GM21737 (cell line): Measurements from ENCODE around the gene ABTB2.

ENCODE experiments used
- ATAC-seq: cut with Tn5 transposase; IDR thresholded peaks from one replicate; pipeline ENCODE4 v1.9.1; 2021; ENCODE audit warnings: mild to moderate bottlenecking, moderate library complexity; ENCODE audit not compliant: unreplicated experiment

ABTB2 gene

GRCh38 chr11:34317666-34318065 lies 40.1 kb downstream of the ABTB2 start:
- ATAC-seq: no peak

DNA sequence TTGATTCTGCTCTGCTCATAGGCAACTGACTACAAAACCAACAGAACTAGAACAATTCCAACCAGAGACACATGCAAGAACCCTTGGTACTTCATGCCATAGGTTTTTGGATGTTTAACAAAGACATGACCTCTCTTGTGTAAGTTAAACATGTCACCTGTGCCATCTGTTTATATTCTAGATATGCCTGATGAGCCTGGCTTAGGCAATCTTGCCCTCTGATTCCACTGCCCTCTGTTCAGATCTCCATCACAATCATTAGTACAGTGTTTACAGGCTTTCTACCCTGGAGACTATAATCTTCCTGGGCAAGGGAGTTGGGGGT lies 40.8 kb downstream of the ABTB2 start:
- no peak for ATAC-seq

DNA sequence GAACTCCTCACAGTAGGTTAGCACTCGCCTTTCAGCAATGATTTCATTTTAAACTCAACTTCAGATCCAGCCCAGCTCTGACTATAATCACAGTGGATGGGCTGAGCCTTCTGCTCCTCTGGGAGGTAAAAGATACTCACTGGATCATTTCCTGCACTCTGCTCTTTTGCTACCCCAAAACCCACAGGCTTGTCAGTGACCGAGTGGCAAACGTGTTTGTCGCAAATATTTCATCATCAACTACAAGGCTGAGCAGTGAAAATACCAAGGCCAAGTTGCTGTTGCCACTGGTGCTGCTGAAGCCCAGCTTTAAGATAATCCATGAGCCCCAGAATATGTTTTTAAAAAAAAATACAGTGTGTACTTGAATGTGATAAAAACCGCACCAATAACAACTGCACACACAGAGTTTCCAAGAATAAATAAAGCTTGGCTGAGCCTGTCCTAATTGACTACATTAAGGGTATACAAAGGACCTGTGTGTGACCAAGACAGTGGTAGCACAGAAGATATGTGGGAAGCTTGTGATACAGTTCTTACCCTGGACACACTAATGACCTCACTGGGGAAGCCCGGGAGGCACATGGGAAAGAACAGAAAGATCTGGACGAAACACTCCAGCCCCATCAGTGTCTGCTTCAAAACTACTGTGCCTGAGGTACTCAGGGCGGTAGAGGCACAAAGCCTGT lies 41.3 kb downstream of the ABTB2 start:
- ATAC-seq: no peak

- ATAC-seq: no peak
Measured at GRCh38 chr11:34315394-34315793, 42.4 kb downstream of the ABTB2 start.

GRCh38 chr11:34314936-34315335 lies 42.9 kb downstream of the ABTB2 start:
- no peak for ATAC-seq

DNA sequence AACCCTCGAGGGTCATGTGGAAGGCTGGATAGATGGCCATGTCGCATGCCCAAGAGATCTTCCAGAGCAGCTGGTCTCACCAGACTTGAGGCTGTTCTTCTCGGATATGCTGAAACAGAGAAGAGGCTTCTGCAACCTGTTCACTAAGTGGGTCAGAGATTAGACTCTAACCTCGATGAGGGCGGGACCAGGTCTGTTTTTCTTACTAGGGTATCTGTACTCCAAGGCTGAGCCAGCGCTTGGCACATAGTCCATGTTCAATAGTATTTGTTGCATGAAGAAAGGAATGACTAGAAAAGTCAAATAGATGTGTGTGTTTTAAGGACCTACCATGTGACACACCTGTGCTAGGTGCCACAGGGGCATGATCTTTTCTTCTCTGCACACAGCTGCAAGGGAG lies 43.6 kb downstream of the ABTB2 start:
- no peak for ATAC-seq

GRCh38 chr11:34313099-34313517 lies 44.7 kb downstream of the ABTB2 start:
- peak; percentile 75 for ATAC-seq

DNA sequence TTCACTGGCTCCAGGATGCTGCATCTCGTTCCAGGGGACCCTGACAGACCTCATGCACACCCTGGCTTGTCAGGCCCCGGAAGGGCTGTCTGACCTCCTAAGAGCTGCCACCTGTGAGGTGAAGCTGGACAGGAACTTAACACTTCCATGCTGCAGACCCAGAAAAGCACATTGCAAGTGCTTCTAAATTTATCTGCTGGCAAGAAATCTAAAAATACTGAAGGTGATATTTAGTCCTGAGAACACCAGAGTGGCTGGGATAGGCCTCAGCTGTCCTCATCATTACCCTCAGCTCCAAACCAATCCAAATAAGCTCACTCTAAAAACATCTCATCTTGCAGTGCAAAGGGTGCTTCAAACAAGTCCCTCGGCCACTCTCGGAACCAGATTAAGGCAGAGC lies 46.7 kb downstream of the ABTB2 start:
- no peak for ATAC-seq

DNA sequence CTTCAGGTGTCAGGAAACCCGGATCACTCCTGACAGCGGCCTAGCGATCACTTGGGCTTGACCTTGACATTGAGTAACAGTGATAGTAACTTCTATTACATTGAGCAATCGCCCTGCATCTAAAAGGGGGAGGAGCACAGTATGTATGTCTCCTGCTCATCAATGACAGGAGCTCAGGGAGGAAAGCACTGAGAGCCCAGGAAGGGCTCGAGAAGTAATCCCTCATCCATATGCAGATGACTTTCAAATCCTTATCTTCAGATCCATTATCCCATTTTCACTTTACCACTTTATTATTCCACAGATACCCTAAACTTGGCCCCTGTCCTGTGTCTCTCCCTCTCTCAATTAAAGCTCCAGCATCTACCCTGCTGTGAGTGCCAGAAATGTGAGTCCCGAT lies 47.8 kb downstream of the ABTB2 start:
- no peak for ATAC-seq

GRCh38 chr11:34308913-34309585 lies 48.8 kb downstream of the ABTB2 start:
- ATAC-seq: no peak

GRCh38 chr11:34308049-34308912 lies 49.5 kb downstream of the ABTB2 start:
- no peak for ATAC-seq

GRCh38 chr11:34305780-34306179 lies 52.0 kb downstream of the ABTB2 start:
- ATAC-seq: no peak

- no peak for ATAC-seq
Measured at GRCh38 chr11:34305193-34305592, 52.6 kb downstream of the ABTB2 start.

DNA sequence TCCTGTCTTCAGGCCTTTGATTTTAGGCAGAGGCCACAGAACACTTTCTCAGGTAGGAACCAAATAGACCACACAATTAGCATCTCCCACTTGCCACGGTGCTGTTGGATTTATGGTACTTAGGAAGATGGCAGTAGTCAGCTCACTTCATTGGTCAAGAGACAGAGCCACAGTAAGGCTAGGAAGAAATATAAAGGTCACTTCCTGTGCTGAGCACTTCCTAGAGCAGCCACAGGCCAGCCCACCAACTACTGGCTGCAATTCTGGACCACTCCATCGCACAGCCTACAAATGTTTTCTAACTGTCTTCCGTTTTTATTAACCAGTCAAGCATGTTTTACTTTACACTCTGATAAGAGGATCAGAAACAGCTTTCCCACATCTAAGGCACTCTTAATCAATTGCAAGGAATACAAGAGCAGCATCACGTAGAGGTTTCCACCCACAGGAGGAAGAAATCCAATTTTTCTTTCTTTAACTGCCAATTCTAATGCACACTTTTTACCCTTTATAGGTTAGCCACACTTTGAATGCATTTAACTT lies 54.7 kb downstream of the ABTB2 start:
- ATAC-seq: no peak

DNA sequence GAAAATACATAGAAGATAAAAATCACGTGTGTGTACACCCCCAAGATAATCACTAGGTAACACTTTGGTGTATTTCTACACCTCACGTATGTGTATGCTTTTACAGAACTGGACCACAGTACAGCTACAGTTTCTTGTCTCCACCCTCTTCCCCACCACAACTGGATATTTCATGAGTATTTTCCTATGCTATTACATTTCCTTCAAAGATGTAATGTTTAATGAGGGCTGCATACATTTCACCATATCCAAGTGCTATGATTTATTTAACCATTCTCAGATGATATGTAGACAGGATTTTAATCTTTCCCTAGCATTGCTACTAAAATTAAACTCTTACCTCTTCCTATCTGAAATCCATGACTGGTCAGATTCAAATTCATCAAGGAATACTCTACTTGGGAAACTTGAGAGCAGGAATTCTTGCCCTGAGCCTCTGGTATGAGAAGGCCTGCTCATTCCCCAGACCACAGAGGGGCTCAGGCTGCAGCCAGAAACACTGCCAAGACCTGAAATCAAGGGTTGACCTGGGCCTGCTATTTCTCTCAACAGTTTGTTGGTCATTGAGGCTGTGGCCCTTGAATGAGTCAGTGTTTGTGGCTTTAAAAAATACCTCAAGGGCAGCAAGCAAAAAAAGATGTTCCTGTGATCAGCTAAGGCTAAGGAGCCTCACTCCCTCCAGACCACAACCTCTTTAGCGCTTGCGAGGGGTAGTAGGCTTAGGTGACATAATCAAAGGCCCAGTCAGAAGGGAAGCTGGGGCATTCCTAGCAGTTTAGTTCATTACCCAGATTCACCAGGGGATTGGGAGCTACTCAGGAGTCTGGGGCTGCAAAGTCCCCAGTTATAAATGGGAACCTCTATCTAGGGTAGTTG lies 55.5 kb downstream of the ABTB2 start:
- ATAC-seq: peak; percentile 76

DNA sequence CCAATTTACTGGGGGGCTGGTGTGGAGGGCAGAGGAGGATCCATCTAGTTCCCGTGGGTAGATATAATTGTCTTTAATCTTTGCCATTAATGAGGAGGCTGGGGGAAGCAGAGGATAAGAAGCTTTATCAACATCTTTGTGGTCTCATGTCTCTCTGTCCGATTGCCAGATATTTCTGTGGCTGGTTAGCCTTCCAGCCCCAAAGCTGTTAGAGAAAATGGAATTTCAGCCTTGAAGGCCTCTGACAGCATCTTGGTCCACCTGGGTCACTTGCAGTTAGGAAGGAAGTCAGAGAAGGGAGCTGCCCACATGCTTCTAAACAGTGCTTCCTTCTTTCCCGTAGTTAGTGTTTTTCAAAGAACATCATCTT lies 56.9 kb downstream of the ABTB2 start:
- no peak for ATAC-seq

DNA sequence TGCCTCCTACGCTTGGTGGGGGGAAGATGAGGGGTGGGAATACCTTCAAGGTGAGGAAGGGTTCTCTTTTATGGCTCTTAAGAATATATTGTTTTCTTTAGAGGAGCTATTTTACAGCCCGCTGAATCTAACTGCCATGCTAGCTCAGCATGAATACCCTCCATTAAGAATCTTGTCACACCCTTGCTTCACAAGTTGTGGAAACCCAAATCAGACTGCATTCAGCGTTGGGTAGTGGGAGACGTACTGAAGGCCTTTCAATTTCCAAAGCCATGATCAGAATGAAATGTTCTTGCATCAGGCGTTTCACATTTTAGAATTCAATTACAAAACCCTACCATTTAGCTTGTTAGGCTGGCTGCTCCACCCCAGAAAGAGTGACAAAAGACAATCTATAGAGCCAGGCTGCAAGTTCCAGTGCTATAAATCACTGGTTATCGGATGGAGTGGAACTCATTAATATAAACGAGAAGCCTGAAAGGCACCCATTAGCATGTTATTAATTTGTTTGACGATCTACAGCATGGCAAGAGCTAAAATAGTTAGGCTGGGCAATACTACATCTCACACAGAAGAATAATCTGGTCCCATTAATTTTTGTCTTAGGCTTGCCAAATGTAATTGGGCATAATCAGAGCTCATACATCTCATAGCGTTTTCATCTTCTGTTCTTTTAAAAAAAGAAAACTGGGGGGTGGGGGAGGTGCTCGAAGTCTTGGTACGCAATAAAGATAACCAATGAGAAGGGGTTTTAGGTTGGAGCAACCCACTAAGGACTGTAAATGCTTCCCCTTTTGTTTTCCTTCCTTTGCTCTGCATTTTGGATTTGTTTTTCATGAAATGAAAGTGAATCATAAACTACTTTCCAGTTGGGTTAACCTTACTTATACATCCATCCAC lies 57.5 kb downstream of the ABTB2 start:
- ATAC-seq: no peak

DNA sequence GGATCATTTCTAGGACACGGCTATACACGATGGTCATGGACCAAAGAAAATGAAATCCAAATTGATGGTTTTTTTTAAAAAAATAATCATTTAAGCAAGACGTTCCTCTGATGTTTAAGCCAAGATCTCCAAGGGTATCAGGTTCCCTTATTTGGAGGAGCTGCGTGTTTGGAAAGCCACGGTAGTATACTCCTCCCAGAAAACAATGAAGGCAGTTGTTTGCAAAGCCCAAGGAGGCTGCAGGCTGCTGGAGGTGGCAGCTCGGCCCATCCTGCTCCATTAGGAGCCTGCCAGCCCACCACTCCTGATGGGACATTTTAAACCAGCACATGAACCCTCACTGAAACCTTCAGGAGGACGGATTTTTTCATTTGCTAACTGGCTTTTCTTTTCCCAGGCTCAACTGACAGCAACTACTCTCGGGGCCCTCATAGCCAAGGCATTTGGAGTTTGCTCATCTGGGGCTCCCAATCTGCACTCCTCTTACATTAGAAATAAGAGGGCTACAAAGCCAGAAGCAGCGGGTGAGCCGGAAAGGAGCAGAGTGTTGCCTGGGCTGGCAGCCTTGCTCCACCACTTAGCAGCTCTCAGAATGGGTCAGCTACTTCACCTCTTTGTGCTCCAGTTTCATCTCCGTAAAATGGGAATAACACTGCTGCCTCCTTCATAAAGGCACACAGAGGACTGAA lies 58.4 kb downstream of the ABTB2 start:
- no peak for ATAC-seq

DNA sequence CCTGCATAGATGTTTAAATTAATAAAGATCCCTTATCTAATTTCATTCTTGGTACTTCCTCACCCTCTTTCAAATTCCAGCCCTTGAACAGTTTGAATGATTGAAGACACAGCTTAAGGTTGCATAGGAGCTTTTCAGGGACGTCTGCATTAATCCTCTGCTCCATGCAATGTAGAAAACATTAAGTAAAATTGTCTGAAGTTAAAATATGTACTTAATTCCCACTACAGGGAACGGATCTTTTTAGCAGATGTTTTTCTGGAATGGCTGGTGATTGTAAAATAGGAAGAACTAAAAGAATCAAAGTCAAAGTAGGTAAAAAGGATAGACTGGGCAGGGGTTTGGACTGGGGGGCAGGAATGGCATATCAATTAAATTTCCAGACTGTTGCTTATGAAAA lies 58.9 kb downstream of the ABTB2 start:
- ATAC-seq: no peak
